Fibroblast of peridontal ligament (primary cell): Measurements from ENCODE around the gene ERN2.

ENCODE experiments used
- DNase-seq: peaks from one replicate; pipeline ENCODE4 v3.0.0-alpha.2; 2010; ENCODE audit errors: extremely low read depth

The ERN2 gene

GRCh38 chr16:23689442-23690187 is 23.4 kb downstream of the ERN2 start:
- no peak for DNase-seq

GRCh38 chr16:23687034-23687808 is 25.8 kb downstream of the ERN2 start:
- no peak for DNase-seq

DNA sequence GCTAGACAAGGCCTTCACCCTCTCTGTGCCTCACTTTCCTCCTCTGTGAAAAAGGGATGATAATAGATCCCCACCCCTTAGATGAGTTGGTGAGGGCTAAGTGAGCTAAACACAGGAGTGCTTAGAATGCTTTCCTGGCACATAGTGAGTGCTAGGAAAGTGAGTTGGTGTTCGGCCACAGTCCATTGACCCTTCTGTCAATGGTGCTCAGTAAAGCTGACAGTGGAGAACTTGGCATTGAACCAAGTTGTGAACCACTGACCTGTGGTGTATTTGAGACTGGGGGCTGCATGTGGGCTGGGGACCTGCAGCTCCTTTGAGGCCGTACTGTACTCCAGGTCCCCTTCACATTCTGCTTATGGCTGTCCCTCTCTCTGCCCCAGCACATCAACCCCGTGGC is 29.5 kb downstream of the ERN2 start:
- DNase-seq, result no peak

DNA sequence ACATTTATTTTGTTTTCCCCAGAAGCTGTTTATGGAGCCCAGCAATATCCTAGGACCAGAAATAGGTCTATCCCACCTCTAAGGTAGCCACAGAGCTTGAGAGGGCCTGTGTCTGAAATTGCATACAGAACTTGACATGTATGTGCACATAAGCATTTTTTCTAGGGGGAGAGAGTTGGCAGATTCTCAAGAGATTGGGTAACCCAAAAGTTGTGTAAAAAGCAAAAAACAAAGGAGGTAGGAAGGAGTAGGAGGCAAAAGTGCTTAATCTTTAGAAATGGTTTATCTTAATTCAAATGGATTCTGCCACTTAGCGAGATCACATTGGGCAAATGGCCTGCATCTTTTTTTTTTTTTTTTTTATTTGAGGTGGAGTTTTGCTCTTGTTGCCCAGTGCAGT is 30.8 kb downstream of the ERN2 start:
- DNase-seq, result peak; percentile 52

DNA sequence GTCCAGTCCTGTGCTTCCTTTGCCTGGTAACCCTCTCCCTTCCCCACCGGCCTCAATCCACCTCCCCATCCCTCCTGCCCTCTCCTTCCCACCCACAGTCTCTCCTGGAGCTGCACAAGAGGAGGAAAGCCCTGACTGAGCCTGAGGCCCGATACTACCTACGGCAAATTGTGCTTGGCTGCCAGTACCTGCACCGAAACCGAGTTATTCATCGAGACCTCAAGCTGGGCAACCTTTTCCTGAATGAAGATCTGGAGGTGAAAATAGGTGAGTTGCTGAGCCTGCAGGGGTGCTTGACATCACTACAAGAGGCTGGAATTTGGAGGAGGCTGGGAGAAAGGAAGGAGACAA is 33.1 kb downstream of the ERN2 start:
- DNase-seq, result no peak

GRCh38 chr16:23679274-23679985 is 33.6 kb downstream of the ERN2 start:
- DNase-seq, result no peak

GRCh38 chr16:23678430-23679273 is 34.4 kb downstream of the ERN2 start, which contains the start of gene PLK1:
TSS of gene PLK1 (plus strand) at chr16:23678889. CDS start at chr16:23678933, 44 bp downstream.
- DNase-seq, result peak; percentile 67

DNA sequence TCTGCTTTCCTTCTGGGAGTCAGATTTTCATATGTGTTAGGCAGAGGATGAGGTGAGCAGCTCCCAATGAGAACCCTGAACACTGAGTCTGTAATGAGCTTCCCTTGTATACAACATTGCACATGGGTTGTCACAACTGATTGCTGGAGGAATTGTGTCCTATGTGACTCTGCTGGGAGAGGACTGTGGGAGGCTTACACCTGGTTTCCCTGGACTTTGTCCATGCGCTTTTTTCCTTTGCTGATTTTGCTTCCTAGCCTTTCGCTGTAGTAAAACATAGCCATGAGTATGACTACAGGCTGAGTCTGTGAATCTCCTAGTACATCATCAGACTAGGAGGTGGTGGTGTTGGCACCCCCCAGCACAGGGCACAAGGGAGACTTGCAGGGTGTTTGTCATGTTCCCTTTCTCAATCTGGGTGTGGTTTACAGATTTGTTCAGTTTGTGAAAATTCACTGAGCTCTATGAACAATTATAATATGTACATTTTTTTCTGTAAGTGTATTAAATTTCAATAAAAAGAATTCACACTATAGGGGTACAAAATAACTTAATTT is 36.0 kb downstream of the ERN2 start:
- no peak for DNase-seq

GRCh38 chr16:23673971-23674614 is 38.9 kb downstream of the ERN2 start:
- no peak for DNase-seq

DNA sequence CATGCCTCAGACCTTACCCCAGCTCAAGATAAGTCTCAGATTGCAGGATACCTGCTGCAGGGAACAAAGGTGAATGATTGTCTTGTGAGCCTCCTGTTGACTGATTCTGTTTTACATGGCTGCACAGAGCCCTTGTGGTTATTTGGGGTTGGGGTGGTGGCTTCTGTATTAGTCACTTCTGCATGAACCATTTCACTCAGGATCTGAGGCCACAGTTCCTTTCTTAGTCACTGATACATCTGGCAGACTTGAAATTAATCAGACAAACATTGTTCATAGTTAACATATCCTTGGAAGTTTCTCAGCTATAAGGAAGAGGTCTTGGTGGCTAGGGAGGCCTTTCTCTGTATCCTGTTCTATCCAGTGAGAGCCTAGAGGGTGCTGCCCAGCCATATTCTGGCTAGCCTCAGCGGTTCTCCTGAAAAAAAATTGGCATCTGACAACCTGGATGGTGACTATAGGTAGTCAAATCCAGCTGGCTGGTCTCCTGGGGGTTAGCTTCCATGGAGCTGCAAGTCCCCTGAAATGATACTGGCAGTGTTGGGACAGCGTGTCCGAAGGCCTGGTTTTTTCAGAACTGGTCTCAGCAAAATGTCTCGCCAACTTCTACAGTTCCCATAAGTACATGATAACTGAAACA is 42.8 kb downstream of the ERN2 start:
- DNase-seq, result peak; percentile 83

DNA sequence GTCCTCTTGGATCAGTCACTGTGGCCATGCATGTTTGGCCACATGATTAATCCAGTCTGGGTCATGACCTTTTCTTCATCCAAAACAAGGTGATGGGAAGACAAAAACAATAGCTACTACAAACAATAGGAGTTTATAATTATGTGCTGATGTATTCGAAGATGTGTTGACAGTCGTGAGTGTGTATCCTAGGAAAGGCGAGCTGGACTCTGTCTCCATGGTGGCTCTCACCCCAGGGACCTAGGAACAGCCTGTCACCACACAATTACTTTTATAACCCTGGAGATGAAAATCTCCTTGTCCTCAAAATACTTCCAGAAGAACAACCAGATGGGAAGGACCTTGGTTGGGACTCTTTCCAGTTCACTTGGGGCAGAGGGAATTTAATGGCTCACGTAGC is 44.1 kb downstream of the ERN2 start:
- DNase-seq, result no peak

DNA sequence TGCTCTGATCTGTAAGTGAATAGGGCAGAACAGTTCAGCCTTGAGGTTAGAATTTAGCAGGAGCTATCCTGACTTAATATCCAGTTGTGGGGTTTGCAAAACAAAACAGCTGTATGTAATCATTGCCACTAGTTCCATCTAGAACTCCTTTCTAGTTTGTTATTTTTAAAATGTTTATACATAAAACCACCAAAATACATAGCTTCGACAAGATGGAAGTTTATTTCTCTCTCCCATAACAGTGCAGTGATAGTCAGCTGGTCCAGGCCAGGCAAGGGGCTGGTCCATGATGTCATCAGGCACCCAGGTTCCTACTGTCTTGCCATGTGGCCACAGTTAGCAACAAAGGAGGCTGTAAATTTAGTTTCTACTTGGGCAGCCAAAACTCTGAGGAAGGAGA is 44.8 kb downstream of the ERN2 start:
- peak; percentile 79 for DNase-seq

- DNase-seq, result no peak
Measured at GRCh38 chr16:23667355-23667659, 45.7 kb downstream of the ERN2 start.

- DNase-seq, result no peak
Measured at GRCh38 chr16:23666571-23667354, 46.3 kb downstream of the ERN2 start.

DNA sequence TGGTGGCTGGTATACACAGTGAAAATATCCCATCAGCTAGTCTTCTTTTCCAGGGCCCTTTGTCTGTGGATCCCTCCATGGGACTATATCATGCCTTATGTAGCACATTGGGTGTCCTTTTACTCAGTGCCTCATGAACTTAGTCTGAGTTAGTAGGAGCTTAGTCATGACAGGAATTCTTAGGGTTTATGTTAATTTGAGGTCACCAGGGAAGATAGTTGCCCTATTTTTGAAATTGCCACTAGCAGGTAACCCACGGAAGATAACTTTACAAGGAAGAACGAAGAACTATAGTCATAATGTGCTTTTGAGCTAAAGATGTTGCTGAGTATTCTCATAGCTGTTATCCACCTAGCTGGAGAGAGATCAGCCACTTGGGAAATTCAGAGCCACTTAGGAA is 49.1 kb downstream of the ERN2 start:
- no peak for DNase-seq

DNA sequence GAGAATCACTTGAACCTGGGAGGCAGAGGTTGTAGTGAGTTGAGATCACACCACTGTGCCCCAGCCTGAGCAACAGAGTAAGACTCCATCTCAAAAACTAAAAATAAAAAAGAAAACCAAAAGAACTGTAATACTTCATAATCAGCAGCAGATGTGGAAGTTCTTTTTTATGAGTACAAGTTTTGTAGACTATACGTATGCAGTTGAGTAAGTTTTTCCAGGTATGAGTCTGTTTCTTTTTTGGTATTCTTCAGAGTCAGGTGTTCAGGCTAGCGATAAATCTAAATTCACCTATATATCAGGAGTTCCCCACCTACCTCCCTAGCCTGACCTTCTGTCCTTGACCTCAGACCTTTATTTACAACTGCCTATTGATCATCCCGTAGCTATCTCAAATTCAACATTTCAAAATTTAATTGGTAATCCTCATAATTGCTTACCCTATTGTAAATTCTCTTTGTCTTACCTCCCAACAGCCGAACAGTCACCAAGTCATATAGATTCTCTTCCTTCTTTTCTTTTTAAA is 61.0 kb downstream of the ERN2 start:
- DNase-seq, result no peak

GRCh38 chr16:23650674-23651416 is 62.2 kb downstream of the ERN2 start:
- no peak for DNase-seq

DNA sequence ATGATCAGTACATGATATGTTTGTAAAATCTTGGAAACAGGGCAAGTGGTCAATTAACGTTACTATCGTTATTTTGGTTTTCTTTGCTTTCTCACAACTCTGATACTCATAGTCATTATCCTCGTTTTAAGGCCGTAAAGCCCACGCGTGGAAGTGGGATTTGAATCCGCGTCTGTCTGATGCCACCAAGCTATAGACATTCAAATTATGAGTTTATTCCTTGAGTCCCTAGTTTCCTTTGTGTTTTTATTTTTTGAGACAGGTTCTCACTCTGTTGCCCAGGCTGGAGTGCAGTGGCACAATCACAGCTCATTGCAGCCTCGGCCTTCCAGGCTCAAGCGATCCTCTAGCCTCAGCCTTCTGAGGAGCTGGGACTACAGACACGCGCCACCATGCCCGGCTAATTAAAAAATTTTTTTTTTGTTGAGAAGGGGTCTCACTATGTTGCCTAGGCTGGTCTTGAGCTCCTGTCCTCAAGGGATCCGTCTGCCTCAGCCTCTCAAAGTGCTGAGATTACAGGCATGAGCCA is 70.7 kb downstream of the ERN2 start:
- no peak for DNase-seq
